B cell (primary cell): ENCODE data around the gene RGS19. TPM values are rescaled to one million over a fixed set of nuclear protein-coding genes. Genes with fewer than 3 reads are reported as not detected.

Experiments
- ATAC-seq: fragments of 200-7000 bp; cut with Tn5 transposase; one replicate; pipeline ENCODE4 v1.10.0; 2021; ENCODE audit warnings: low read depth, mild to moderate bottlenecking, moderate number of reproducible peaks, moderate library complexity
- CTCF ChIA-PET: fragments of 350-600 bp; sonication (Branson Sonifier 250); formaldehyde crosslinking; loops from one replicate; lab custom pipeline; 2021; ENCODE audit warnings: antibody characterized with exemption, inconsistent platforms; lab: Charles Lee
- POLR2A ChIA-PET: fragments of 350-600 bp; sonication (Branson Sonifier 250); formaldehyde crosslinking; loops from one replicate; lab custom pipeline; 2021; ENCODE audit warnings: antibody characterized with exemption; lab: Charles Lee
- DNase-seq: peaks from one replicate; pipeline ENCODE4 v3.0.0; 2013
- H2AFZ ChIP-seq: 2 replicates; pipeline ENCODE4 v1.6.1; 2012; ENCODE audit warnings: mild to moderate bottlenecking, low read depth, low read length; ENCODE audit not compliant: insufficient read depth, poor library complexity, severe bottlenecking
- H3K27ac ChIP-seq, 2 donors: 1 replicate in 1 of 2; 2 replicates in 1 of 2; pipeline ENCODE4 v1.5.1; 2012 to 2013; ENCODE audit warnings: low read length in 2 of 2, mild to moderate bottlenecking in 2 of 2, moderate library complexity in 1 of 2
- H3K27me3 ChIP-seq, 4 experiments: fragments of 200-600 bp in 1 of 4; sonication (generic) in 1 of 4; replicated peaks in 1 of 4; 1 replicate in 2 of 4; 2 replicates in 2 of 4; pipeline versions ENCODE4 v1.6.1 to v1.7.0; 2013 to 2016; ENCODE audit warnings: low read length in 3 of 4, mild to moderate bottlenecking in 2 of 4, mixed read lengths in 1 of 4, moderate library complexity in 1 of 4; ENCODE audit not compliant: insufficient read depth in 4 of 4, control insufficient read depth in 3 of 4; ENCODE audit errors: control extremely low read depth in 1 of 4
- H3K36me3 ChIP-seq, 2 experiments: replicated peaks in 1 of 2; 1 replicate in 1 of 2; 2 replicates in 1 of 2; pipeline versions ENCODE4 v1.6.1 to v1.7.1; 2013; ENCODE audit warnings: low read length in 1 of 2; ENCODE audit not compliant: insufficient read depth in 2 of 2, control insufficient read depth in 1 of 2; ENCODE audit errors: control extremely low read depth in 1 of 2, extremely low read depth in 1 of 2
- H3K4me1 ChIP-seq, 2 donors: fragments of 200-600 bp in 1 of 2; sonication (generic) in 1 of 2; 1 replicate in 1 of 2; 2 replicates in 1 of 2; pipeline versions ENCODE4 v1.5.1 to v1.6.1; 2013 to 2017; ENCODE audit warnings: low read length in 2 of 2; ENCODE audit not compliant: control insufficient read depth in 2 of 2, insufficient read depth in 2 of 2
- H3K4me2 ChIP-seq: replicated peaks from 2 replicates; pipeline ENCODE3; 2012; ENCODE audit warnings: mild to moderate bottlenecking, low read depth, low read length; ENCODE audit not compliant: poor library complexity, severe bottlenecking
- H3K4me3 ChIP-seq, 5 experiments: fragments of 200-600 bp in 1 of 5; sonication (generic) in 1 of 5; 1 replicate in 3 of 5; 2 replicates in 2 of 5; pipeline versions ENCODE4 v1.5.1 to v1.7.0; 2011 to 2016; ENCODE audit warnings: low read length in 4 of 5, mild to moderate bottlenecking in 4 of 5, low read depth in 2 of 5, control low read depth in 1 of 5, moderate library complexity in 1 of 5; ENCODE audit not compliant: insufficient read depth in 1 of 5; ENCODE audit errors: control extremely low read depth in 1 of 5, extremely low read depth in 1 of 5
- H3K79me2 ChIP-seq: fragments of 200-600 bp; sonication (generic); one replicate; pipeline ENCODE4 v1.6.0; 2016; ENCODE audit warnings: low read length; ENCODE audit not compliant: control insufficient read depth, insufficient read depth
- H3K9ac ChIP-seq: fragments of 200-600 bp; sonication (generic); 2 replicates; pipeline ENCODE4 v1.6.1; 2017; ENCODE audit warnings: mild to moderate bottlenecking, low read length, moderate library complexity
- H3K9me3 ChIP-seq, 3 donors: one replicate each; pipeline versions ENCODE4 v1.6.1 to v1.7.1; 2013; ENCODE audit warnings: low read length in 2 of 3; ENCODE audit not compliant: control insufficient read depth in 2 of 3, insufficient read depth in 1 of 3; ENCODE audit errors: control extremely low read depth in 1 of 3
- H4K20me1 ChIP-seq: 2 replicates; pipeline ENCODE4 v1.6.0; 2012; ENCODE audit warnings: mild to moderate bottlenecking, low read length; ENCODE audit not compliant: insufficient read depth, control insufficient read depth, poor library complexity, severe bottlenecking
- H3K27ac Mint-ChIP-seq: one replicate; pipeline ENCODE4 v1.8.0; 2021; ENCODE audit warnings: mixed read lengths
- H3K27me3 Mint-ChIP-seq: one replicate; pipeline ENCODE4 v1.8.0; 2021; ENCODE audit warnings: mixed read lengths
- H3K4me1 Mint-ChIP-seq: one replicate; pipeline ENCODE4 v1.8.0; 2021; ENCODE audit warnings: mixed read lengths
- H3K4me3 Mint-ChIP-seq: one replicate; pipeline ENCODE4 v1.8.0; 2021; ENCODE audit warnings: mixed read lengths
- H3K9me3 Mint-ChIP-seq: one replicate; pipeline ENCODE4 v1.8.0; 2022; ENCODE audit warnings: mixed read lengths; ENCODE audit not compliant: insufficient read depth
- EZH2 ChIP-seq: IDR thresholded peaks from 2 replicates; pipeline ENCODE4 v1.6.1; 2012; ENCODE audit warnings: borderline replicate concordance, low read depth, mild to moderate bottlenecking, moderate library complexity, low read length; ENCODE audit not compliant: insufficient read depth, poor library complexity, severe bottlenecking
- WGBS: methylation state at CpG from one replicate; pipeline ENCODE4 v1.1.5; 2013; ENCODE audit warnings: missing lambda C conversion rate; ENCODE audit not compliant: insufficient coverage; 5-methylcytosine and 5-hydroxymethylcytosine counted together
- intact Hi-C: fragments of 100-400 bp; cut with micrococcal nuclease; formaldehyde crosslinking; loops from one replicate; pipeline ENCODE4 v1.10.0; 2022
- polyA plus RNA-seq: library from polyadenylated mRNA; depleted of rRNA; stranded (reverse); fragments of >200 nt; gene quantifications from 2 replicates; pipeline ENCODE4 v1.2.3, GENCODE V29; 2012
- total RNA-seq, 2 donors: library from RNA; stranded (reverse); fragments of 120-200 nt in 1 of 2; gene quantifications; 1 replicate in 1 of 2; 2 replicates in 1 of 2; pipeline versions ENCODE4 v1.2.3 to v1.2.4, GENCODE V29; 2013 to 2022
- TF ChIP-seq, protein P1 (sequence below): fragments of 200-600 bp; IDR thresholded peaks from one replicate; pipeline ENCODE4 v1.8.0; 2022; ENCODE audit warnings: antibody characterized with exemption, mild to moderate bottlenecking

The RGS19 gene
- total and polyA plus RNA-seq, 2 donors (not counting 1 experiment from before 2014, with no cell fraction given) = 69.4 to 203 TPM

DNA sequence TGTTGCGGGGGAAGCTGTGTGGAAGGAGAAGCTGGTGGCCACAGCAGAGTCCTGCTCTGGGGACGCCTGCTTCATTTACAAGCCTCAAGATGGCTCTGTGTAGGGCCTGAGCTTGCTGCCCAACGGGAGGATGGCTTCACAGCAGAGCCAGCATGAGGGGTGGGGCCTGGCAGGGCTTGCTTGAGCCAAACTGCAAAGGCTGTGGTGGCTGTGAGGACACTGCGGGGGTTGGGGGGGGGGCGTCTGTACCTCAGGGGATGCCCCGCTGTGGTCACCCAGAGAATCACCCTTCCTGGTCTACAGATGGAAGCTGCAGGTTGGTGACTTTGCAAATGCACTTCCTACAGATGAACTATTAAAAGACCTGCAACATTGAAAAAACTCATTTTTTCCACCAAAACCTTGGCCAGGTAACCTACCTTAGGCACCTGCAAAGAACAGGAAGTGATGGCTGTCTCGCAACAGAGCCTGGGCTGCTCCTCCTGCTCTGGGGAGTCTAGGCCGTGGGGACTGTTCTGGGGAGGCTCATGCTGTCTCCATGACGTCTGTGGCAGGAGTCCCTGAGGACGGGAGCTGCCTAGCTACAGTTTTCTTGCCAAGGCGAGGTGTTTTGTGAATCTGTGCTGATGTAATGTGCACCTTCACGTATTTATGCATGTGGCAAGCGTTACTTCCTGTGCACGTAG is 20.7 kb upstream of the RGS19 start:
- ATAC-seq = peak; percentile 83
- no peak for TF ChIP-seq EZH2
- TF ChIP-seq, protein P1, sequence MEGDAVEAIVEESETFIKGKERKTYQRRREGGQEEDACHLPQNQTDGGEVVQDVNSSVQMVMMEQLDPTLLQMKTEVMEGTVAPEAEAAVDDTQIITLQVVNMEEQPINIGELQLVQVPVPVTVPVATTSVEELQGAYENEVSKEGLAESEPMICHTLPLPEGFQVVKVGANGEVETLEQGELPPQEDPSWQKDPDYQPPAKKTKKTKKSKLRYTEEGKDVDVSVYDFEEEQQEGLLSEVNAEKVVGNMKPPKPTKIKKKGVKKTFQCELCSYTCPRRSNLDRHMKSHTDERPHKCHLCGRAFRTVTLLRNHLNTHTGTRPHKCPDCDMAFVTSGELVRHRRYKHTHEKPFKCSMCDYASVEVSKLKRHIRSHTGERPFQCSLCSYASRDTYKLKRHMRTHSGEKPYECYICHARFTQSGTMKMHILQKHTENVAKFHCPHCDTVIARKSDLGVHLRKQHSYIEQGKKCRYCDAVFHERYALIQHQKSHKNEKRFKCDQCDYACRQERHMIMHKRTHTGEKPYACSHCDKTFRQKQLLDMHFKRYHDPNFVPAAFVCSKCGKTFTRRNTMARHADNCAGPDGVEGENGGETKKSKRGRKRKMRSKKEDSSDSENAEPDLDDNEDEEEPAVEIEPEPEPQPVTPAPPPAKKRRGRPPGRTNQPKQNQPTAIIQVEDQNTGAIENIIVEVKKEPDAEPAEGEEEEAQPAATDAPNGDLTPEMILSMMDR = no peak
- Histone ChIP-seq H3K9ac (no peak overlapping the region), H3K36me3 (peaks cover 0 to 16% of the 10 kb centered on the region in 2 experiments), H2AFZ (no peak overlapping the region), H3K4me1 (peaks cover 26 to 46% of the 10 kb centered on the region in 2 donors), H3K4me3 (no peak overlapping the region), H3K9me3 (peaks cover 0 to 4% (median 0%) of the 10 kb centered on the region in 3 donors), H3K27ac (peak overlapping the region in 1 of 2 donors; percentile 89), H3K4me2 (peak overlapping the region; percentile 87), H4K20me1 (no peaks in the 10 kb centered on the region), H3K27me3 (peaks cover 0 to 21% (median 5%) of the 10 kb centered on the region in 4 experiments), H3K79me2 (peaks cover 5% of the 10 kb centered on the region)
- Mint-ChIP-seq H3K4me1 (peaks cover 49% of the 10 kb centered on the region), H3K4me3 (peak overlapping the region; percentile 75), H3K27me3 (no peaks in the 10 kb centered on the region), H3K9me3 (peaks cover 3% of the 10 kb centered on the region), H3K27ac (peak overlapping the region; percentile 95)
- WGBS = 47% methylated on average over 13 of the region's 14 CpGs
- CTCF ChIA-PET = interaction anchor here (1.1 to 5.8 kb wide), 10 partner anchors 8 to 62 kb away, joined by 3 to 76 read pairs (median 6); partner anchors contain the start of genes LKAAEAR1, OPRL1 and RGS19
- POLR2A ChIA-PET = interaction anchor here (0.6 to 2.4 kb wide), 10 partner anchors 13 to 458 kb away, joined by 3 to 24 read pairs (median 4); partner anchors contain the start of genes LKAAEAR1, OPRL1, PCMTD2 and RGS19
- intact Hi-C loops = loop anchor here (1.0 to 5.0 kb wide), 4 partner anchors 17 to 63 kb away; partner anchors contain the start of genes C20orf204 and RGS19
- peak; percentile 90 for DNase-seq
